Measurements from ENCODE around the gene ST6GAL2. TPM values are rescaled to one million over a fixed set of nuclear protein-coding genes. Genes with fewer than 3 reads are reported as not detected.

The ST6GAL2 gene
- total RNA-seq, 1 experiment from 2014 or later: 11.4 TPM

DNA sequence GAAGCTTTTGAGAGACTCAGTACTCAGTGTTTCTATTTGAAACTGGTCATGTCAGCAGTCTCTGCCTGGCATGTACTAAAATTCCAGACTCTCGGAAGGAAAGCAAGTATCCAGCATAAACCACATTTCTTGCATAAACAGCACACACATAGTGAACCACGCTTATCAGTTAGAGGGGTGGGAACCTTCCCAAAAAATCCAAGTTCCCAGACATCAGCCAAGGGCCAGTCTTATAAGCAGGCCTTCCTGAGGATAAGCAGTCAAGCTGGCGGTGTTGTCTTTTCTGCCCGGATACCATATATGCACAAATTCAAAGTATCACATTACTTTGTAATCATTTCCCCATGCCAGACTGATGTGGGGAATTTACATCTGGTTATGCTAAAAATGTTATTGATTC lies 73.6 kb downstream of the ST6GAL2 start:
- no peak overlapping the region for H3K4me3 ChIP-seq (ENCODE audit: low read length)
- H3K79me2 ChIP-seq (ENCODE audit: low read length): no peaks in the 10 kb centered on the region
- no peaks in the 10 kb centered on the region for H3K4me1 ChIP-seq (ENCODE audit: insufficient read depth, low read length)
- H3K9me2 ChIP-seq (replicated peaks; ENCODE audit: low read length): no peaks in the 10 kb centered on the region
- H4K20me1 ChIP-seq (ENCODE audit: low read length): no peaks in the 10 kb centered on the region
- CTCF ChIA-PET: no interaction called here
- H3K9ac ChIP-seq (ENCODE audit: low read length): no peak overlapping the region
- H3K27ac ChIP-seq (ENCODE audit: low read length): no peak overlapping the region
- no peaks in the 10 kb centered on the region for H3K27me3 ChIP-seq (ENCODE audit: low read length)
- intact Hi-C loops (cut with micrococcal nuclease): no loop called here
- POLR2A ChIA-PET (ENCODE audit: unreplicated experiment): no interaction called here
- ATAC-seq: no peak
- H3K36me3 ChIP-seq (ENCODE audit: low read depth, low read length): no peaks in the 10 kb centered on the region
- BruUV-seq (replicated peaks): no TSS peak
- H3K4me2 ChIP-seq (ENCODE audit: low read length): no peak overlapping the region
- H3F3A ChIP-seq (ENCODE audit: low read length, unreplicated experiment): no peaks in the 10 kb centered on the region
- TF ChIP-seq EZH2phosphoT487 (IDR thresholded peaks at IDR 0.05; ENCODE audit: borderline replicate concordance, low read length) (no peak), EZH2 (IDR thresholded peaks at IDR 0.05; ENCODE audit: low read length, unreplicated experiment) (no peak)
- TF ChIP-seq, protein P1, sequence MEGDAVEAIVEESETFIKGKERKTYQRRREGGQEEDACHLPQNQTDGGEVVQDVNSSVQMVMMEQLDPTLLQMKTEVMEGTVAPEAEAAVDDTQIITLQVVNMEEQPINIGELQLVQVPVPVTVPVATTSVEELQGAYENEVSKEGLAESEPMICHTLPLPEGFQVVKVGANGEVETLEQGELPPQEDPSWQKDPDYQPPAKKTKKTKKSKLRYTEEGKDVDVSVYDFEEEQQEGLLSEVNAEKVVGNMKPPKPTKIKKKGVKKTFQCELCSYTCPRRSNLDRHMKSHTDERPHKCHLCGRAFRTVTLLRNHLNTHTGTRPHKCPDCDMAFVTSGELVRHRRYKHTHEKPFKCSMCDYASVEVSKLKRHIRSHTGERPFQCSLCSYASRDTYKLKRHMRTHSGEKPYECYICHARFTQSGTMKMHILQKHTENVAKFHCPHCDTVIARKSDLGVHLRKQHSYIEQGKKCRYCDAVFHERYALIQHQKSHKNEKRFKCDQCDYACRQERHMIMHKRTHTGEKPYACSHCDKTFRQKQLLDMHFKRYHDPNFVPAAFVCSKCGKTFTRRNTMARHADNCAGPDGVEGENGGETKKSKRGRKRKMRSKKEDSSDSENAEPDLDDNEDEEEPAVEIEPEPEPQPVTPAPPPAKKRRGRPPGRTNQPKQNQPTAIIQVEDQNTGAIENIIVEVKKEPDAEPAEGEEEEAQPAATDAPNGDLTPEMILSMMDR (conservative IDR thresholded peaks at IDR 0.05; ENCODE audit: low read depth, low read length): no peak
- H2AFZ ChIP-seq (ENCODE audit: low read length): no peak overlapping the region
- DNase-seq: no peak
- H3K9me3 ChIP-seq (ENCODE audit: low read length): no peaks in the 10 kb centered on the region

DNA sequence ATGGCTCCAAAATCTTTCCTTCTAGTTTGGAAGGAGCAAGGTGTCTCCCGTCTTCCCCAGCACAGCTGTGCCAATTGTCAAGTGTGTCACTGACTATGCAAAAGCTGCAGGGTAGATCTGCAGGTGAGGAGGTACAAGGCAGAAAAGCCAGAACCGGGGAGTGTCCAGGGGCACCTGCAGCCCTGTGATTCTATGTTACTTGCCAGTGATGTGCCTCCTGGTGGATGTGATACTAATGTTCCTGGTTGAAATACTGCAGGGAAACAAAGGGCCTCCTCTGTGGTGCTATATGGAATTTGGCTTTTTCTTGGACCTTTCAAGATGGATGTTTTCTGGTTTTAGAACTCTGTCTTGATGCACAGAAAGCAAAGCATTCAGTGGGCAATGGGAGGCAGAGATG lies 80.3 kb downstream of the ST6GAL2 start:
- Histone ChIP-seq H3K4me3 (ENCODE audit: low read length) (no peak overlapping the region), H3F3A (ENCODE audit: low read length, unreplicated experiment) (no peaks in the 10 kb centered on the region), H3K4me1 (ENCODE audit: insufficient read depth, low read length) (no peaks in the 10 kb centered on the region), H3K27me3 (ENCODE audit: low read length) (no peaks in the 10 kb centered on the region), H4K20me1 (ENCODE audit: low read length) (no peaks in the 10 kb centered on the region), H3K4me2 (ENCODE audit: low read length) (no peak overlapping the region), H3K9ac (ENCODE audit: low read length) (no peak overlapping the region), H3K27ac (ENCODE audit: low read length) (no peak overlapping the region), H3K79me2 (ENCODE audit: low read length) (no peaks in the 10 kb centered on the region), H2AFZ (ENCODE audit: low read length) (no peak overlapping the region), H3K36me3 (ENCODE audit: low read depth, low read length) (no peaks in the 10 kb centered on the region), H3K9me3 (ENCODE audit: low read length) (no peaks in the 10 kb centered on the region), H3K9me2 (replicated peaks; ENCODE audit: low read length) (no peaks in the 10 kb centered on the region)
- intact Hi-C loops (cut with micrococcal nuclease): no loop called here
- no peak for ATAC-seq
- TF ChIP-seq EZH2phosphoT487 (IDR thresholded peaks at IDR 0.05; ENCODE audit: borderline replicate concordance, low read length) (no peak), EZH2 (IDR thresholded peaks at IDR 0.05; ENCODE audit: low read length, unreplicated experiment) (no peak)
- TF ChIP-seq, protein P1 (conservative IDR thresholded peaks at IDR 0.05; ENCODE audit: low read depth, low read length): no peak
- ChIA-PET CTCF (no interaction called here), POLR2A (ENCODE audit: unreplicated experiment) (no interaction called here)
- no TSS peak for BruUV-seq (replicated peaks)
- no peak for DNase-seq

DNA sequence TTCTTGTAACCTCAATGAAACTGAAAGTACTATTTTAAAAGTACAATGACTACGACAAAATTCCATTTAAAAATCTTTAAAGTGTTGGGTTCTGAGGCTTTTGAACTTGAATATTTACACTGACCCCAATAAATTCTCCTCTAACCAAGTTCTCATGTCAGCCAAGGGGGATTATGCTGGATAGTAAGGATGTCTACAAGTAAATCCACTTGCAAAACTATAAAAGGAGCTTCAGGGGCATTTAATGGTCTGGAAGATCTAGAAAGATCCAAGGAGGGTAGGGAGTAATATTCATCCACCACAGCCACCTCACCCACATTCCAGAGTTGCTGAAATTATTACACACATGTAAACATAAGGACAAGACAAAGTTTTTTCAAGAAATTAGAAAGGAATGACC lies 81.8 kb downstream of the ST6GAL2 start:
- DNase-seq: no peak
- no peaks in the 10 kb centered on the region for H4K20me1 ChIP-seq (ENCODE audit: low read length)
- no peak overlapping the region for H3K4me2 ChIP-seq (ENCODE audit: low read length)
- no peak for ATAC-seq
- no peak overlapping the region for H3K9ac ChIP-seq (ENCODE audit: low read length)
- H3K9me2 ChIP-seq (replicated peaks; ENCODE audit: low read length): no peaks in the 10 kb centered on the region
- no peaks in the 10 kb centered on the region for H3K4me1 ChIP-seq (ENCODE audit: insufficient read depth, low read length)
- H3K27ac ChIP-seq (ENCODE audit: low read length): no peak overlapping the region
- ChIA-PET POLR2A (ENCODE audit: unreplicated experiment) (no interaction called here), CTCF (no interaction called here)
- H3F3A ChIP-seq (ENCODE audit: low read length, unreplicated experiment): no peaks in the 10 kb centered on the region
- intact Hi-C loops (cut with micrococcal nuclease): no loop called here
- no peaks in the 10 kb centered on the region for H3K27me3 ChIP-seq (ENCODE audit: low read length)
- no peak overlapping the region for H3K4me3 ChIP-seq (ENCODE audit: low read length)
- H3K9me3 ChIP-seq (ENCODE audit: low read length): no peaks in the 10 kb centered on the region
- no peak overlapping the region for H2AFZ ChIP-seq (ENCODE audit: low read length)
- H3K79me2 ChIP-seq (ENCODE audit: low read length): no peaks in the 10 kb centered on the region
- TF ChIP-seq, protein P1 (conservative IDR thresholded peaks at IDR 0.05; ENCODE audit: low read depth, low read length): no peak
- TF ChIP-seq EZH2phosphoT487 (IDR thresholded peaks at IDR 0.05; ENCODE audit: borderline replicate concordance, low read length) (no peak), EZH2 (IDR thresholded peaks at IDR 0.05; ENCODE audit: low read length, unreplicated experiment) (no peak)
- BruUV-seq (replicated peaks): no TSS peak
- no peaks in the 10 kb centered on the region for H3K36me3 ChIP-seq (ENCODE audit: low read depth, low read length)

All from PC-3 (cell line).